ENCODE data around the gene ANKFN1.

Gene ANKFN1

GRCh38 chr17:56347639-56348038 lies 194.4 kb downstream of the ANKFN1 start:
- no peak overlapping the region for H3K27ac ChIP-seq

DNA sequence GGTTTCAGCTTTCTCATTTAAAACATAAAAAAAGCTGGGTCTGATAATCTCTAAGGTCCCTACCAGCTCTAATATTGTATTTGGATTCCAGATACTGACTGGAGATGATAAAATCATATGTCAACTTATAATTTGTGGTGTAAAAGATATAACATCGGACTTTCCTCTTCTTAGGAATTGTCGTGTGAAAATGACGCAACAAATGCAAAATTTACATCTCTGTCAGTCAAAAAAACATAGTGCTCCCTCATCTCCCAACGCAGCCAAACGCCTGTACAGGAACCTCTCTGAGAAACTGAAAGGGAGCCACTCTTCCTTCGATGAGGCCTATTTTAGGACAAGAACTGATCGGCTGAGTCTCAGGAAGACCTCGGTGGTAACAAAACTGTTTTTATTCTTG lies 197.3 kb downstream of the ANKFN1 start:
- H3K36me3 ChIP-seq (ENCODE audit: insufficient read depth), result no peaks in the 10 kb centered on the region
- no peaks in the 10 kb centered on the region for H3K4me1 ChIP-seq (ENCODE audit: low read depth, poor library complexity, severe bottlenecking)
- TF ChIP-seq CTCF (conservative IDR thresholded peaks at IDR 0.05; ENCODE audit: low read depth, low read length), result no peak
- H3K27ac ChIP-seq, result no peak overlapping the region
- H3K4me3 ChIP-seq (IDR thresholded peaks at IDR 0.05; ENCODE audit: insufficient read depth, low read depth, low read length), result no peak overlapping the region
- no peaks in the 10 kb centered on the region for H4K20me1 ChIP-seq (ENCODE audit: insufficient read depth)
- H3K9ac ChIP-seq, result no peak overlapping the region
- no peaks in the 10 kb centered on the region for H3K27me3 ChIP-seq (ENCODE audit: insufficient read depth, low read depth)
- no peak overlapping the region for H3K4me2 ChIP-seq
- no peak overlapping the region for H2AFZ ChIP-seq (ENCODE audit: low read depth)
- no peaks in the 10 kb centered on the region for H3K79me2 ChIP-seq (ENCODE audit: insufficient read depth, low read depth)

More at GRCh38 chr17:56347639-56348038, 194.4 kb downstream of the ANKFN1 start:
- H3K36me3 ChIP-seq (ENCODE audit: insufficient read depth), result no peaks in the 10 kb centered on the region
- H2AFZ ChIP-seq (ENCODE audit: low read depth), result no peak overlapping the region
- TF ChIP-seq CTCF (conservative IDR thresholded peaks at IDR 0.05; ENCODE audit: low read depth, low read length), result no peak
- no peak overlapping the region for H3K9ac ChIP-seq
- no peaks in the 10 kb centered on the region for H4K20me1 ChIP-seq (ENCODE audit: insufficient read depth)
- H3K79me2 ChIP-seq (ENCODE audit: insufficient read depth, low read depth), result no peaks in the 10 kb centered on the region
- H3K4me2 ChIP-seq, result no peak overlapping the region
- H3K4me1 ChIP-seq (ENCODE audit: low read depth, poor library complexity, severe bottlenecking), result no peaks in the 10 kb centered on the region
- H3K4me3 ChIP-seq (IDR thresholded peaks at IDR 0.05; ENCODE audit: insufficient read depth, low read depth, low read length), result no peak overlapping the region
- H3K27me3 ChIP-seq (ENCODE audit: insufficient read depth, low read depth), result no peaks in the 10 kb centered on the region

DNA sequence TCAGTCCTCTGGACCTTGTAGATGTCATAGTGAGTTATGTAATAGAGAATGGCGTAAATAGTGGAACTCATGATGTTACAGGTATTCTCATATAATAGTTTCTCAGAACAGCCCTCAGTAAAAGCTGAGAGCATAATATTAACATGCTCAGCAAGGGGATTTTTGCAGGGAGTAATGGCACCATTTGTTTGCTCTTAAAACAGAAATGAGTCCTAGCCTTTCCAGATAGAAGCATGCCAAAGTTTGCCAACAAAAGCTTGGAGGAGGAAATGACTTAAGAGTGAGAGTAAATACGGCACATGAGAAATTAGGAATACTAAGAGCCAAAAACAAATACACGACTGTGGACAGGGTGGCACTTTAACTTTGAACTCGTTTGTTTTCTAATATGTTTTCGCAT lies 198.4 kb downstream of the ANKFN1 start:
- Histone ChIP-seq H3K27me3 (ENCODE audit: insufficient read depth, low read depth) (no peaks in the 10 kb centered on the region), H3K4me3 (IDR thresholded peaks at IDR 0.05; ENCODE audit: insufficient read depth, low read depth, low read length) (no peak overlapping the region), H3K4me1 (ENCODE audit: low read depth, poor library complexity, severe bottlenecking) (no peaks in the 10 kb centered on the region), H2AFZ (ENCODE audit: low read depth) (no peak overlapping the region), H3K9ac (no peak overlapping the region), H3K36me3 (ENCODE audit: insufficient read depth) (no peaks in the 10 kb centered on the region), H4K20me1 (ENCODE audit: insufficient read depth) (no peaks in the 10 kb centered on the region), H3K4me2 (no peak overlapping the region), H3K79me2 (ENCODE audit: insufficient read depth, low read depth) (no peaks in the 10 kb centered on the region), H3K27ac (no peak overlapping the region)
- no peak for TF ChIP-seq CTCF (conservative IDR thresholded peaks at IDR 0.05; ENCODE audit: low read depth, low read length)

- no peaks in the 10 kb centered on the region for H4K20me1 ChIP-seq (ENCODE audit: insufficient read depth)
- no peaks in the 10 kb centered on the region for H3K36me3 ChIP-seq (ENCODE audit: insufficient read depth)
- no peak overlapping the region for H3K4me2 ChIP-seq
- no peak overlapping the region for H2AFZ ChIP-seq (ENCODE audit: low read depth)
- no peak for TF ChIP-seq CTCF (conservative IDR thresholded peaks at IDR 0.05; ENCODE audit: low read depth, low read length)
- no peaks in the 10 kb centered on the region for H3K79me2 ChIP-seq (ENCODE audit: insufficient read depth, low read depth)
- H3K27ac ChIP-seq, result no peak overlapping the region
- no peak overlapping the region for H3K4me3 ChIP-seq (IDR thresholded peaks at IDR 0.05; ENCODE audit: insufficient read depth, low read depth, low read length)
- H3K27me3 ChIP-seq (ENCODE audit: insufficient read depth, low read depth), result no peaks in the 10 kb centered on the region
- no peak overlapping the region for H3K9ac ChIP-seq
- no peaks in the 10 kb centered on the region for H3K4me1 ChIP-seq (ENCODE audit: low read depth, poor library complexity, severe bottlenecking)
These were observed 205.4 kb downstream of the ANKFN1 start for GRCh38 chr17:56358651-56359050.

Data from KMS-11 (cell line).